ENCODE measurements around the gene DCAF6.

DNA sequence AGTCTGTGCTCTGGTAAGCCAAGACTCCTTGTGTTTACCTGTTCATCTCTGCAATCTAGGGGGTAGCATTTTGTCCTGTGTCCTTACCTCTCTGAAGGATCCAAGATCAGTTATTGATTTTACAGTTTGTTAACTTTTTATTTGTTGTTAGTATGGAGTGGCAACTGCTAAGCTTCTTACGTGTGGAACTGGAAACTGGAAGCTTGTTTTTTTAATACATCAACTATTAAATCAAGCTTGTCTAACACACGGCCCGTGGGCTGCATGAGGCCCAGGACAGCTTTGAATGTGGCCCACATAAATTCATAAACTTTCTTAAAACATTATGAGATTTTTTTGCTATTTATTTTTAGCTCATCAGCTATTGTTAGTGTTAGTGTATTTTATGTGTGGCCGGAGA lies 29.6 kb downstream of the DCAF6 start:
- TF ChIP-seq POLR2AphosphoS5 (IDR thresholded peaks at IDR 0.05; ENCODE audit: low read depth, low read length) (no peak), TAF1 (IDR thresholded peaks at IDR 0.05; ENCODE audit: borderline replicate concordance, insufficient read depth, low read length) (no peak)
- TF ChIP-seq, protein P1, sequence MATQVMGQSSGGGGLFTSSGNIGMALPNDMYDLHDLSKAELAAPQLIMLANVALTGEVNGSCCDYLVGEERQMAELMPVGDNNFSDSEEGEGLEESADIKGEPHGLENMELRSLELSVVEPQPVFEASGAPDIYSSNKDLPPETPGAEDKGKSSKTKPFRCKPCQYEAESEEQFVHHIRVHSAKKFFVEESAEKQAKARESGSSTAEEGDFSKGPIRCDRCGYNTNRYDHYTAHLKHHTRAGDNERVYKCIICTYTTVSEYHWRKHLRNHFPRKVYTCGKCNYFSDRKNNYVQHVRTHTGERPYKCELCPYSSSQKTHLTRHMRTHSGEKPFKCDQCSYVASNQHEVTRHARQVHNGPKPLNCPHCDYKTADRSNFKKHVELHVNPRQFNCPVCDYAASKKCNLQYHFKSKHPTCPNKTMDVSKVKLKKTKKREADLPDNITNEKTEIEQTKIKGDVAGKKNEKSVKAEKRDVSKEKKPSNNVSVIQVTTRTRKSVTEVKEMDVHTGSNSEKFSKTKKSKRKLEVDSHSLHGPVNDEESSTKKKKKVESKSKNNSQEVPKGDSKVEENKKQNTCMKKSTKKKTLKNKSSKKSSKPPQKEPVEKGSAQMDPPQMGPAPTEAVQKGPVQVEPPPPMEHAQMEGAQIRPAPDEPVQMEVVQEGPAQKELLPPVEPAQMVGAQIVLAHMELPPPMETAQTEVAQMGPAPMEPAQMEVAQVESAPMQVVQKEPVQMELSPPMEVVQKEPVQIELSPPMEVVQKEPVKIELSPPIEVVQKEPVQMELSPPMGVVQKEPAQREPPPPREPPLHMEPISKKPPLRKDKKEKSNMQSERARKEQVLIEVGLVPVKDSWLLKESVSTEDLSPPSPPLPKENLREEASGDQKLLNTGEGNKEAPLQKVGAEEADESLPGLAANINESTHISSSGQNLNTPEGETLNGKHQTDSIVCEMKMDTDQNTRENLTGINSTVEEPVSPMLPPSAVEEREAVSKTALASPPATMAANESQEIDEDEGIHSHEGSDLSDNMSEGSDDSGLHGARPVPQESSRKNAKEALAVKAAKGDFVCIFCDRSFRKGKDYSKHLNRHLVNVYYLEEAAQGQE (IDR thresholded peaks at IDR 0.05; ENCODE audit: insufficient read depth in 1 of 2, low read depth in 2 of 2, low read length in 2 of 2) = no peak

Measured in PFSK-1 (cell line).